Activated CD4-positive, alpha-beta T cell treated with anti-CD3 and anti-CD28 coated beads for 36 hours (primary cell): ENCODE data around the gene RBM38. TPM values are rescaled to one million over a fixed set of nuclear protein-coding genes. Genes with fewer than 3 reads are reported as not detected.

Experiments used
- ATAC-seq: fragments of 200-7000 bp; cut with Tn5 transposase; one replicate; pipeline ENCODE4 v1.10.0; 2021; ENCODE audit warnings: mild to moderate bottlenecking, moderate library complexity
- CTCF ChIA-PET: fragments of 350-600 bp; sonication (Branson Sonifier 250); formaldehyde crosslinking; loops from one replicate; lab custom pipeline; 2021; ENCODE audit warnings: antibody characterized with exemption; lab: Charles Lee
- POLR2A ChIA-PET: fragments of 350-600 bp; sonication (Branson Sonifier 250); formaldehyde crosslinking; loops from one replicate; lab custom pipeline; 2021; ENCODE audit warnings: antibody characterized with exemption, inconsistent platforms; lab: Charles Lee
- DNase-seq: peaks from one replicate; pipeline ENCODE4 v3.0.0-alpha.2; 2020
- H3K27ac Mint-ChIP-seq: one replicate; pipeline ENCODE4 v1.8.0; 2021; ENCODE audit warnings: mixed read lengths
- H3K27me3 Mint-ChIP-seq: one replicate; pipeline ENCODE4 v1.8.0; 2021; ENCODE audit warnings: mixed read lengths
- H3K36me3 Mint-ChIP-seq: one replicate; pipeline ENCODE4 v1.8.0; 2021; ENCODE audit warnings: low read depth, mixed read lengths
- H3K4me1 Mint-ChIP-seq: one replicate; pipeline ENCODE4 v1.8.0; 2021; ENCODE audit warnings: mixed read lengths
- H3K4me3 Mint-ChIP-seq: one replicate; pipeline ENCODE4 v1.8.0; 2021; ENCODE audit warnings: mild to moderate bottlenecking, moderate library complexity, mixed read lengths
- H3K9me3 Mint-ChIP-seq: one replicate; pipeline ENCODE4 v1.8.0; 2021; ENCODE audit warnings: low read depth, mixed read lengths
- intact Hi-C, 2 experiments: fragments of 100-400 bp; cut with DNase I in 1 of 2; cut with micrococcal nuclease in 1 of 2; formaldehyde crosslinking; loops; one replicate each; pipeline versions ENCODE4 v1.14.2 to v1.15.1; 2022 to 2024; cut with DNase I, micrococcal nuclease
- total RNA-seq, 2 experiments: library from RNA; stranded (reverse); gene quantifications; one replicate each; pipeline ENCODE4 v1.2.3, GENCODE V29; 2021

RBM38 gene
- total RNA-seq, 2 experiments from 2014 or later, result 96.5 to 101 TPM

DNA sequence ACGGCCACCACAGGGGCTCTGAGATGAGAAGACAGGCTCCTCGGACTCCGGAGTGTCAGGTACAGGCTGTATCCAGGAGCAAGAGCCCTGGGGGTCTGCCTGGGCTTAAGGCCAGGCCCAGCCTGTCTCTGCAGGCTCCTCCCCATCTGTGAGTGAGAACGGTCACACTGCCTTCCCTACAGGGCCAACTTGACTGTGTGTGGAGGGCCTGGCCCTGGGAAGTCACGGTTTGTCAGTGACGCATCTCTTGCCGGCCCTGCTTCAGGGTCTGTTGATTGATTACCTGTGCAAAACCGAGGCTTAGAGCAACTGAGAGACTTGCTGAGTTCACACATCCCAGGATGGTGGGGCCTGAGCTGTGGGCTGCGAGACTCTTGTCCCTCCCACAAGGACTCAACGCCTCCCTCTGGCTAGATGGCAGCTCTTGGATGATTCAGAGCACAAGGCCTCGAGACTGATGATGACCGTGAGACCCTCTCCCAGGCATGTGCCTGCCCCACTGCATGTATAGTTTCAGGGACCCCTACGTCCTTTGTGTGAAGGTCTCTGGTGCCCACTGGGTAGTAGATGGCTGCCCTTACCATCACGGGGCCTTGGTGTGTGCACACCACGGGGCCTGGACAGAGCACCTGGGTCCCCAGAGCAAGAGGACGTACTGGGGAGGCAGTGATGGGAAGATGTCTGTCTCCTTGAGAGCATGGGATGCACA is 5.9 kb downstream of the RBM38 start:
- H3K9me3 Mint-ChIP-seq, result no peaks in the 10 kb centered on the region
- ATAC-seq, result peak; percentile 11
- peak; percentile 62 for DNase-seq
- POLR2A ChIA-PET, result interaction anchor here (1.1 to 3.2 kb wide), 3 partner anchors 8 to 73 kb away, joined by 3 to 26 read pairs (median 6); no protein-coding TSS in a partner anchor
- peaks cover 86% of the 10 kb centered on the region for H3K4me1 Mint-ChIP-seq
- intact Hi-C loops, result loop anchor here (5.0 to 10.0 kb wide), 4 partner anchors 100 to 1498 kb away; partner anchors contain the start of genes CASS4 (in 1 of the 2) and PMEPA1 (in 1 of the 2)
- peak overlapping the region; percentile 99 for H3K27ac Mint-ChIP-seq
- H3K4me3 Mint-ChIP-seq, result peak overlapping the region; percentile 74
- no peaks in the 10 kb centered on the region for H3K27me3 Mint-ChIP-seq
- peaks cover 91% of the 10 kb centered on the region for H3K36me3 Mint-ChIP-seq
- CTCF ChIA-PET, result interaction anchor here (1.1 to 3.0 kb wide), 3 partner anchors 7 to 101 kb away, joined by 4 to 15 read pairs (median 7); no protein-coding TSS in a partner anchor

DNA sequence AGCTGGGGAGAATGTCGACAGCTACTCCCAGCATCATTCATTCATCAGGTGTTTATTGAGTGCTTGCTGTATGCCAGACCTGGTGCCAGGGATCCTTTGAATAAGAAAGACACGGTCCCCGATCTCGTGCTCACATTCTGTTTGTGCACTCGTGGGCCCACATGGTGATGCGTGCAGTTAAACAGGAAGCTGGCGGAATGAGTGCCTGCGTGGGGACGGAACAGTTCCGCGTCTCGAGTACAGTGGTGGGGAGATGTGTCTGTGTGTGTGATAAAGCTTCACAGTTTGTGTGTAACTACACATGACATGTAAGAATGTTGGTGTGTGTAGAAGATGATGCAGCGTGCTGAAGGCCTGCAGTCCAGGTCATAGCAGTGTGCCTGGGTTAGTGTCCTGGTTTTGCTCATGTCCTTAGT is 6.5 kb downstream of the RBM38 start:
- DNase-seq (peak; percentile 72), ATAC-seq (peak; percentile 16)
- CTCF ChIA-PET, result interaction anchor here (1.1 to 3.0 kb wide), 5 partner anchors 8 to 1254 kb away, joined by 3 to 15 read pairs (median 4); no protein-coding TSS in a partner anchor
- no peaks in the 10 kb centered on the region for H3K27me3 Mint-ChIP-seq
- POLR2A ChIA-PET, result interaction anchor here (1.0 to 3.2 kb wide), 5 partner anchors 8 to 72 kb away, joined by 3 to 26 read pairs (median 6); no protein-coding TSS in a partner anchor
- intact Hi-C loops, result loop anchor here (1.0 to 10.0 kb wide), 9 partner anchors 8 to 1497 kb away; partner anchors contain the start of genes CASS4 (in 1 of the 2), PMEPA1 (in 1 of the 2) and VAPB (in 1 of the 2)
- H3K4me3 Mint-ChIP-seq, result peak overlapping the region; percentile 74
- peaks cover 91% of the 10 kb centered on the region for H3K36me3 Mint-ChIP-seq
- no peaks in the 10 kb centered on the region for H3K9me3 Mint-ChIP-seq
- peak overlapping the region; percentile 99 for H3K27ac Mint-ChIP-seq
- H3K4me1 Mint-ChIP-seq, result peaks cover 90% of the 10 kb centered on the region

DNA sequence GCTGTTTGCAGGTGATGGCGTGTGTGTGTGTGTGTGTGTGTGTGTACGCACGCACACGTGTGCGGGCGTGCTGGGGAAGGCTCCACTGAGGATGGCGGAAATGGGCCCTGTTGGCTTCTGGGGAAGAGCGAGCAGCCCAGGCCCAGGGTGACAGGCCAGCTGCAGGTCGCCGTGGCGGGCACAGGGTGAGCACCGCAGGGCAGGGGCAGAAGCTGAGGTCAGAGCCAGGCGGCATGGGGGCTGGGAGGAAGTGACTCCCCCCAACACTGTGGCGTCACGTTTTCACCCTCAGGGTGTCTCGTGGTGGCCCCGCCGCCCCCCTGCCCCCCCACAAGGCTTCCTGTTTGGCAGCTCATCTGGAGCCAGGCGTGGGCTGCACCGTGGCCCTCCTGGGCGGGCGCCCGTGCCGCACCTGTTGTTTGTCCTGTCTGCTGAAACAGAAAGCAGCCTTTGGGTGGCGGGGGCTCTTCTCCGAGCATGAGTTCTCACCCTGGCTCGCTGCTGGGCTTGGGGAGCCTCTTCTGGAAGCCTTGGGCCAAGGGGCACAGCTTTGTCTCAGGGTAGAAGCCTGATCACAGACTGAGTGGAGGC is 7.1 kb downstream of the RBM38 start:
- POLR2A ChIA-PET, result interaction anchor here (0.6 to 3.2 kb wide), 7 partner anchors 9 to 72 kb away, joined by 3 to 26 read pairs (median 5); no protein-coding TSS in a partner anchor
- peak; percentile 69 for ATAC-seq
- Mint-ChIP-seq H3K36me3 (peaks cover 91% of the 10 kb centered on the region), H3K9me3 (no peaks in the 10 kb centered on the region), H3K27ac (peak overlapping the region; percentile 99), H3K4me3 (peak overlapping the region; percentile 74), H3K27me3 (no peaks in the 10 kb centered on the region), H3K4me1 (peaks cover 92% of the 10 kb centered on the region)
- CTCF ChIA-PET, result interaction anchor here (0.8 to 3.0 kb wide), 8 partner anchors 9 to 1254 kb away, joined by 3 to 15 read pairs (median 4); no protein-coding TSS in a partner anchor
- intact Hi-C loops, result loop anchor here (1.0 to 10.0 kb wide), 9 partner anchors 9 to 1496 kb away; partner anchors contain the start of genes CASS4 (in 1 of the 2), PMEPA1 (in 1 of the 2) and VAPB (in 1 of the 2)
- DNase-seq, result peak; percentile 93

DNA sequence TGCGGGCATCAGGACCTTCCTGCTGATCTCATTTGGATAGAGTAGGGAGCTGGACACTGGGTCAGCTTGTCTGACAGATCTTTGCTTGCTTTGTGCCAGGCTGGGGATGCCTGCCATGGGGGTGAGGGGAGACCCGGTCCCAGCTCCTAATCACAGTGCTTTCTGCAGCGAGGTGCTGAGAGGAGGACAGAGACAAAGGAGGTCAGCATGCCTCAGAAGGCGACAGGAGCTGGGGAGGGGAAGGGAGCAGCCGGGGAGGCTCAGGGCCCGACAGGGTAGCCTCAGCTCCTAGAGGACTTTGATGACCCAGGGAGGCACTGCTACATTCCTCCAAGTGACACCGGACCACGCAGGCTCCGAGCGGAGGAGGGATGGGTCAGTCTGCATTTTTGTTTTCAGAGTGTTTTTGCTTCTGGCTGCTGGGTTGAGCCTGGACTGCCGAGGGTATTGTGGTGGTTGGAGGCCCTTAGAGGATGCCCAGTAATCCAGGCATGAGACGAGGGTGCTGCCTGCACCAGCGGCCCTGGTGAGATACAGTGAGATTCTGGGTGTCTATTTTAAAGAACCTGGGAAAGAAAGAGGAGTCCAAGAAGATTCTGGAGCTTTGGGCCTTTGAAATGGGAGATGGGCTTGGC is 7.8 kb downstream of the RBM38 start:
- ATAC-seq (no peak), DNase-seq (no peak)
- ChIA-PET POLR2A (interaction anchor here (0.6 to 3.2 kb wide), 7 partner anchors 10 to 37 kb away, joined by 3 to 26 read pairs (median 5); no protein-coding TSS in a partner anchor), CTCF (interaction anchor here (0.8 to 3.0 kb wide), 6 partner anchors 9 to 100 kb away, joined by 3 to 15 read pairs (median 4); no protein-coding TSS in a partner anchor)
- no peaks in the 10 kb centered on the region for H3K27me3 Mint-ChIP-seq
- H3K9me3 Mint-ChIP-seq, result no peaks in the 10 kb centered on the region
- peaks cover 91% of the 10 kb centered on the region for H3K4me1 Mint-ChIP-seq
- peak overlapping the region; percentile 74 for H3K4me3 Mint-ChIP-seq
- peak overlapping the region; percentile 99 for H3K27ac Mint-ChIP-seq
- peaks cover 90% of the 10 kb centered on the region for H3K36me3 Mint-ChIP-seq
- intact Hi-C loops, result loop anchor here (1.0 to 10.0 kb wide), 9 partner anchors 10 to 1496 kb away; partner anchors contain the start of genes CASS4 (in 1 of the 2), PMEPA1 (in 1 of the 2) and VAPB (in 1 of the 2)

DNA sequence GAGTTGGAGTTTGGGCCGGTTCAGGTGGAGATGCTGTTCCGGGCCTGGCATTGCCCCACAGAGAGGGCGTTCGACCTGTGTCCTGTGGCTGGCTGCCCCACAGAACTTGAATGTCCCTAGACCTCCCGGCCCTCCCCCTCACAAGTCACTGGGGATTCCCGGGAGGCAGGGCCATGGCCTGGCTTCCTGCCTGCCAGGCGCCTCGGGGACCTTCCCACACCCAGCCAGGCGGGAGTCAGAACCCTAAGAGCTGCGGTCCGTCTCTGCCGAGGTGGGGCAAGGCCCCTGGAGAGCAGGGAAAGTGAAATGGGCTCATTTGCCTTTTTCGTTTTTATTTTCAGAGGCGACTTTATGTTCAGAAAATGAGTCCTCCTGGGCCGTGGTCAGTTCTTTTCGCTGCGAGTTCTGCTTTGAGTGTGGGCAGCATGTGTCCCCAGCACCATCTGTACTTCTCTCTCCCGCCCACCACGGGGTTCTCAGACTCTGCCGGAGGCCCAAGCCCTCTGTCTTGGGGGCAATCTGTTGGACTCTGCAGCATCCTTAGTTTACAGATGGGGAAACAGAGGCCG is 8.5 kb downstream of the RBM38 start:
- ChIA-PET POLR2A (interaction anchor here (0.7 to 3.2 kb wide), 4 partner anchors 10 to 36 kb away, joined by 3 to 26 read pairs (median 4); no protein-coding TSS in a partner anchor), CTCF (interaction anchor here (2.6 to 3.0 kb wide), 2 partner anchors 10 to 99 kb away, joined by 7 to 15 read pairs; no protein-coding TSS in a partner anchor)
- Mint-ChIP-seq H3K9me3 (no peaks in the 10 kb centered on the region), H3K36me3 (peaks cover 88% of the 10 kb centered on the region), H3K4me3 (peak overlapping the region; percentile 74), H3K27ac (peak overlapping the region; percentile 99), H3K4me1 (peaks cover 87% of the 10 kb centered on the region), H3K27me3 (no peaks in the 10 kb centered on the region)
- peak; percentile 42 for ATAC-seq
- peak; percentile 82 for DNase-seq
- intact Hi-C loops, result loop anchor here (2.0 to 10.0 kb wide), 7 partner anchors 33 to 1495 kb away; partner anchors contain the start of genes CASS4 (in 1 of the 2), PMEPA1 (in 1 of the 2) and VAPB (in 1 of the 2)

DNA sequence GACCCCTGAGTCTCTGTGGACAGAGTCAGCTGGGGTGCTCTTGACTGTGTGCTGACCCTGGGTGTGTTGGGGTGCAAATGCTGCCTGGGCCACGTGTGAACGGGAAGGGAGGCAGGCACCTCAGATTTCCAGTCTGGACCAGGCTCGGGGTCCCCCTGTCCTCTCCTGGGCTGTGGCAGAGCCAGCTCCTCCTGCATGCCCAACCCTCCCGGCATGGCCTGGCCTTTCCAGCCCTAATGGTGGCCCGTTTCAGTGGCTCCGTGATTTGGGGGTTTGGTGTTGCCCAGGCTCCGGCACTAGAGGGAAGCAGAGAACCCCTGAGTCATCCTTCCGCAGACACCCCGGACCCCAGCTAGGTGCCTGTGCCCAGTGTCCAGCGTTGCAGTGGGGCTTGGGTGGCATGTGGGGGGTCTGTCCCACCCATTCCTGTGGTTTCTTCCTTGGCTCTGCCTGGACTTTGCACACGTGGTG is 9.1 kb downstream of the RBM38 start:
- Mint-ChIP-seq H3K4me3 (peak overlapping the region; percentile 74), H3K27me3 (no peaks in the 10 kb centered on the region), H3K4me1 (peaks cover 81% of the 10 kb centered on the region), H3K36me3 (peaks cover 87% of the 10 kb centered on the region), H3K9me3 (no peaks in the 10 kb centered on the region), H3K27ac (peak overlapping the region; percentile 99)
- ATAC-seq (no peak), DNase-seq (no peak)
- intact Hi-C loops, result no loop called here
- CTCF ChIA-PET, result interaction anchor here (2.3 kb wide), 1 partner anchor 8 kb away, joined by 10 read pairs; no protein-coding TSS in a partner anchor
- POLR2A ChIA-PET, result interaction anchor here (0.7 to 3.2 kb wide), 2 partner anchors 11 to 37 kb away, joined by 3 to 26 read pairs; no protein-coding TSS in a partner anchor

DNA sequence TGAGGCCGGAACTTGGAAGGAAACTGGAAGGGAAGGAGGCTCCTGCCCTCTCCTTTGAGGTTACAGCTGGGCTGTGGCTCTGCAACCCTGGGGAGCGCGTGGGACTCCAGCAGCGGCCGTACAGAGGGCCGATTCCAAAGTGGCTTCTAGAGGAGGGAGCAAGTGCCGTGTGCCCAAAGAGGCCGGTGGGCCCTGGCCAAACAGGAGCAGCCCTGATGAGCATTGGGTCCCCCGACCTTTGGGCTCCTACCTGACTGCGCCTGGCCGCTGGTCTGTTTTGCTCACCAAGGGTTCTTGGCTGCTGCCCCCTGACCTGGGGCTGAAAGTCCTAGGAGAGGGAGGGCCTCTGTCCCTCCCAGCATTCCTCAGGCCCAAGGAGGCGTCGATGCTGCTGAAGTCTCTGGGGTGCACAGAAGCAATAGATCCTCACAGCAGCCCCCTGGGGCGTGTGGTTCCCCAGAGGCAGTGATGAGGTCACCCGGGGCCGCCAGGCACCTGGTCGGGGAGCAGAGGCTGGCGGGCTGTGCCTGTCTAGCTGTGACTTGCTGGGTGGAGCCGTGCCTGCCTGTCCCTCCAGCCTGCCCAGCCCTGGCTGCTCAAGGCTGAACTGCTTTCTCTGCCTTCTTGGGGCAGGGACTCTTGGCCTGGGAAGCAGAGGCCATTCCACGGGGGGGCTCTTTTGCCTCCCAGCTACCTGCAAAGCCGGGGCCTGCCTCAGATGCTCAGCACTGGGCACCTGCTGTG is 9.8 kb downstream of the RBM38 start:
- Mint-ChIP-seq H3K4me1 (peaks cover 76% of the 10 kb centered on the region), H3K27me3 (no peaks in the 10 kb centered on the region), H3K4me3 (no peak overlapping the region), H3K9me3 (no peaks in the 10 kb centered on the region), H3K27ac (peak overlapping the region; percentile 99), H3K36me3 (peaks cover 82% of the 10 kb centered on the region)
- ChIA-PET POLR2A (interaction anchor here (0.7 kb wide), 1 partner anchor 12 kb away, joined by 3 read pairs; no protein-coding TSS in a partner anchor), CTCF (interaction anchor here (0.6 to 2.3 kb wide), 3 partner anchors 9 to 227 kb away, joined by 3 to 10 read pairs (median 8); no protein-coding TSS in a partner anchor)
- DNase-seq (peak; percentile 48), ATAC-seq (no peak)
- intact Hi-C loops, result no loop called here

DNA sequence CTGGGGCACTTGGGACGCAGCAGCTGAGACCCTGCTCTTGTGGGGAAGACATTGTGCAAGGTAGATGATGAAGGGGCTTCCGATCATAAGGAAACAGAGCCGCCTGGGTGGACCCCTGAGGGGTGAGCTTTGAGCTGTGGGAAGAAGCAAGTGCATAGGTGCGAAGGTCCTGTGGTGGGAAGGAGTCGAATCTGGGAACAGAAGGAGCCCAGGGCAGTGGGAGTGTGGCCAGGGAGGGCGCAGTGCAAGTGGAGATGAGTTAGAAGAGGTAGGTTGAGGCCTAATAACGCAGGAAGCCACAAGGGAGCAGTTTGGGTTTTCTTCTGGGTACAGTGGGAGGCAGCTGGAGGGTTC is 10.3 kb downstream of the RBM38 start:
- CTCF ChIA-PET, result interaction anchor here (0.6 to 2.3 kb wide), 3 partner anchors 9 to 226 kb away, joined by 3 to 10 read pairs (median 8); no protein-coding TSS in a partner anchor
- Mint-ChIP-seq H3K4me1 (peaks cover 71% of the 10 kb centered on the region), H3K36me3 (peaks cover 77% of the 10 kb centered on the region), H3K27me3 (no peaks in the 10 kb centered on the region), H3K4me3 (no peak overlapping the region), H3K27ac (peak overlapping the region; percentile 99), H3K9me3 (no peaks in the 10 kb centered on the region)
- DNase-seq (no peak), ATAC-seq (no peak)
- POLR2A ChIA-PET, result interaction anchor here (0.7 to 0.9 kb wide), 2 partner anchors 10 to 11 kb away, joined by 3 read pairs; partner anchors contain the start of gene RBM38
- intact Hi-C loops, result no loop called here
